Muscle layer of colon (tissue), 2 donors: ENCODE data around the gene IL18RAP.

ENCODE experiments used
- H3K27ac ChIP-seq: one replicate; pipeline ENCODE4 v1.7.0; 2013; ENCODE audit warnings: low read depth, mild to moderate bottlenecking, low read length, moderate library complexity
- H3K27me3 ChIP-seq, 2 donors: one replicate each; pipeline ENCODE4 v1.7.0; 2013; ENCODE audit warnings: low read length in 2 of 2, mild to moderate bottlenecking in 2 of 2; ENCODE audit not compliant: insufficient read depth in 2 of 2, control insufficient read depth in 1 of 2
- H3K36me3 ChIP-seq: one replicate; pipeline ENCODE4 v1.7.0; 2013; ENCODE audit warnings: mild to moderate bottlenecking, low read length; ENCODE audit not compliant: insufficient read depth
- H3K4me1 ChIP-seq: one replicate; pipeline ENCODE4 v1.7.0; 2013; ENCODE audit warnings: mild to moderate bottlenecking, low read length; ENCODE audit not compliant: insufficient read depth
- H3K4me3 ChIP-seq, 2 donors: one replicate each; pipeline ENCODE4 v1.7.0; 2013; ENCODE audit warnings: low read length in 2 of 2, low read depth in 1 of 2, mild to moderate bottlenecking in 1 of 2, moderate library complexity in 1 of 2
- H3K9ac ChIP-seq: one replicate; pipeline ENCODE4 v1.7.0; 2013; ENCODE audit warnings: low read length
- H3K9me3 ChIP-seq: one replicate; pipeline ENCODE4 v1.7.0; 2013; ENCODE audit warnings: mild to moderate bottlenecking, low read length
- donor health status: abdominal sarcoma.
- donor health status: Adenocarcinoma of cecum.

Gene IL18RAP

DNA sequence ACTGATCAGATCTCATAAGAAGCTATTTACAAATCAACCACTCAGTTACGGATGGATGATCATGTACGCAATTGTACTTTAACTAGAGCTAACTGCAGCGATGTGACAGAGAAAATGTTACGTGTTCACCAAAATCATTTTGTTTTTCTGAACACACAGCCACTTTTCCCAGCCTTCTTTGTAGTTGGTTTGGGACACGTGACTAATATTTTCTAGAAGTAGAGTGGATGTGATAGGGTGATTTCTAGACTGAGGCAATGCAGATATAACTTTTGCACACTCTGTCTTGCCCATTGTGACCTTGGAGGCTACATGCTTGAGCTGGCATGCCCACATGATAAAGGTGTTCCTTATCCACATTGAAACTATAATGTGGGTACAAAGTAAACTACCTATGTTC is 40.2 kb downstream of the IL18RAP start:
- Histone ChIP-seq H3K27me3 (no peaks in the 10 kb centered on the region), H3K9me3 (no peaks in the 10 kb centered on the region), H3K36me3 (no peaks in the 10 kb centered on the region), H3K9ac (no peak overlapping the region), H3K27ac (no peak overlapping the region), H3K4me1 (no peaks in the 10 kb centered on the region), H3K4me3 (no peak overlapping the region)

DNA sequence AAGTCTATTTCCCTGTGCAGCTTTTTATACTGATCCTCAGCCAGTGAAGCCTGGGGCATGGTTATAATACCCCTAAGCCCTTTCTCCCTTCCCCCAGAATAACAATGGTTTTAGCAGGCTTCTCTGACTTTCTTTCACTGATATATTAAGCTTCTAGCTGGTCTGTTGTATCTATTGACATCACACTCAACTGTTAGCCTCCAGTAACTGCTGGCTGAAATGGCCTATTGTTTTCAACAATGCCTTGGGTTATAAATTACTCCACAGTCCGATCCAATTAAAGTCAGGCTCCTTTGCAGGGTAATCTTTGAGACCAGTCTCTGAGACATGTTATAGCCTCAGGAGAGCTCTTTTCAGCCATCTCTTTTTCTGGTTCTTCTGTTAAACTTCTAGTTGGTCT is 47.2 kb downstream of the IL18RAP start:
- no peaks in the 10 kb centered on the region for H3K4me1 ChIP-seq
- H3K27ac ChIP-seq = no peak overlapping the region
- H3K36me3 ChIP-seq = no peaks in the 10 kb centered on the region
- H3K9me3 ChIP-seq = peaks cover 5% of the 10 kb centered on the region
- no peak overlapping the region for H3K9ac ChIP-seq
- H3K4me3 ChIP-seq = no peak overlapping the region
- H3K27me3 ChIP-seq = no peaks in the 10 kb centered on the region

GRCh38 chr2:102473020-102473419 is 50.1 kb downstream of the IL18RAP start, which contains the start of gene SLC9A4:
SLC9A4 (plus strand) TSS chr2:102473226; CDS start chr2:102473760, 534 bp downstream.
- no peaks in the 10 kb centered on the region for H3K36me3 ChIP-seq
- H3K4me1 ChIP-seq = no peaks in the 10 kb centered on the region
- no peak within 1 kb of the TSS for H3K4me3 ChIP-seq
- no peak within 1 kb of the TSS for H3K9ac ChIP-seq
- peaks cover 5% of the 10 kb centered on the region for H3K9me3 ChIP-seq
- no peaks in the 10 kb centered on the region for H3K27me3 ChIP-seq
- H3K27ac ChIP-seq = no peak within 1 kb of the TSS

- Histone ChIP-seq H3K4me3 (no peak overlapping the region), H3K9ac (no peak overlapping the region), H3K27me3 (no peaks in the 10 kb centered on the region), H3K9me3 (peaks cover 5% of the 10 kb centered on the region), H3K4me1 (no peaks in the 10 kb centered on the region), H3K36me3 (no peaks in the 10 kb centered on the region), H3K27ac (no peak overlapping the region)
These were observed 50.7 kb downstream of the IL18RAP start for GRCh38 chr2:102473631-102474030.

- Histone ChIP-seq H3K9me3 (peaks cover 5% of the 10 kb centered on the region), H3K36me3 (no peaks in the 10 kb centered on the region), H3K4me1 (no peaks in the 10 kb centered on the region), H3K27ac (no peak overlapping the region), H3K9ac (no peak overlapping the region), H3K27me3 (no peaks in the 10 kb centered on the region), H3K4me3 (no peak overlapping the region)
These were observed 51.8 kb downstream of the IL18RAP start for GRCh38 chr2:102474785-102475184.

GRCh38 chr2:102478686-102479470 is 55.9 kb downstream of the IL18RAP start:
- Histone ChIP-seq H3K36me3 (no peaks in the 10 kb centered on the region), H3K4me3 (no peak overlapping the region)

GRCh38 chr2:102480285-102481195 is 57.6 kb downstream of the IL18RAP start:
- Histone ChIP-seq H3K27me3 (no peaks in the 10 kb centered on the region), H3K9ac (no peak overlapping the region), H3K4me3 (no peak overlapping the region), H3K36me3 (no peaks in the 10 kb centered on the region), H3K9me3 (no peaks in the 10 kb centered on the region), H3K27ac (no peak overlapping the region), H3K4me1 (no peaks in the 10 kb centered on the region)

More at GRCh38 chr2:102478686-102479470, 55.9 kb downstream of the IL18RAP start:
- no peak overlapping the region for H3K9ac ChIP-seq
- H3K27ac ChIP-seq = no peak overlapping the region
- no peaks in the 10 kb centered on the region for H3K9me3 ChIP-seq
- H3K4me1 ChIP-seq = no peaks in the 10 kb centered on the region
- no peaks in the 10 kb centered on the region for H3K27me3 ChIP-seq

DNA sequence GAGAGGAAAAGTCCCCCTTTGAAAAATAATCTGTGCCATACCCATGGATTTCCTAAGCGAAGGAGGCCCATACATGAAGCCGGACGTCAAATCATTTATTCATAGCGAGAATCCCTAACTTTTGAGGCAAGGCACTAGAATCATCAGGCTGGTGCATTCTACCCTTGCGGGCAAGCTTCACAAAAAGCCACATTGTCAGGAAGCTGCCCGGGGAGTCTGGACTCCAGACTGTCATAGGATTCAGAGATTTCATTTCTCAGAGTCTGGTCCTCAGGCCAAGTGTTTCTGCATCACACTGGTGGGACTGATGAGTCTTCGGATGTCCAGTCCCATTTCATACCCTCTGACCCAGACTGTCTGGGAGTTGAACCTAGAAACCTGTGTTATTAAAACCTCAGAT is 59.0 kb downstream of the IL18RAP start:
- Histone ChIP-seq H3K4me3 (no peak overlapping the region), H3K27me3 (no peaks in the 10 kb centered on the region), H3K27ac (no peak overlapping the region), H3K4me1 (no peaks in the 10 kb centered on the region), H3K9me3 (no peaks in the 10 kb centered on the region), H3K9ac (no peak overlapping the region), H3K36me3 (no peaks in the 10 kb centered on the region)

DNA sequence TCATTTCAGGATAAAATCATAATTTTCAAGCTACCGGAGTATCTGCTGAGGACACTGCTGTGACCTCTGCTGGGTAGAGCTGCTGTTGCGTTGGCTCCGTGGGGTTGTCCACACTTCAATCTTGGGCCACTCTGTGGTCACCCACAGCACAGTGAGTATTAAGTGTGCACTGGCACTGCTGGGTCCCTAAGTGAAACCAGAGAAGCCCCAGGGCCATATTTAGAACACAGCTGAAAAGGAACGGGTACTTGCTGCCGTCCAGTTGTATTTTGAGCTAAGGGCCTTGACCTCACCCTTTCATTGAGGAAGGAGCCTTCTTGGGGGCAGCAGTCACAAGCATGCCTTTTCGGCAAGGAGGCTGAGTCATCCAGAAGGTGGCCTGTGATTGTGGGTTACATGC is 60.1 kb downstream of the IL18RAP start:
- no peaks in the 10 kb centered on the region for H3K4me1 ChIP-seq
- no peak overlapping the region for H3K4me3 ChIP-seq
- no peaks in the 10 kb centered on the region for H3K27me3 ChIP-seq
- H3K36me3 ChIP-seq = no peaks in the 10 kb centered on the region
- no peaks in the 10 kb centered on the region for H3K9me3 ChIP-seq
- no peak overlapping the region for H3K27ac ChIP-seq
- H3K9ac ChIP-seq = no peak overlapping the region

GRCh38 chr2:102484310-102485061 is 61.5 kb downstream of the IL18RAP start:
- H3K9me3 ChIP-seq = no peaks in the 10 kb centered on the region
- no peak overlapping the region for H3K4me3 ChIP-seq
- H3K27ac ChIP-seq = no peak overlapping the region
- no peaks in the 10 kb centered on the region for H3K4me1 ChIP-seq
- H3K36me3 ChIP-seq = no peaks in the 10 kb centered on the region
- H3K27me3 ChIP-seq = no peaks in the 10 kb centered on the region
- H3K9ac ChIP-seq = no peak overlapping the region

GRCh38 chr2:102485147-102485785 is 62.3 kb downstream of the IL18RAP start:
- no peaks in the 10 kb centered on the region for H3K27me3 ChIP-seq
- H3K27ac ChIP-seq = no peak overlapping the region
- no peaks in the 10 kb centered on the region for H3K4me1 ChIP-seq
- H3K9ac ChIP-seq = no peak overlapping the region
- no peak overlapping the region for H3K4me3 ChIP-seq
- H3K9me3 ChIP-seq = no peaks in the 10 kb centered on the region
- no peaks in the 10 kb centered on the region for H3K36me3 ChIP-seq
